OCI-LY3 (cell line): Measurements from ENCODE around the gene OR2C1.

Experiments
- EZH2phosphoT487 ChIP-seq: fragments of 200-600 bp; shearing (Covaris generic); IDR thresholded peaks from 2 replicates; pipeline ENCODE4 v1.6.1; 2018; ENCODE audit warnings: antibody characterized with exemption, mixed run types, low read depth
- TF ChIP-seq, protein P1 (sequence below): fragments of 200-600, 300-600 bp; sonication (generic); IDR thresholded peaks from 2 replicates; pipeline ENCODE4 v1.5.1; 2014; ENCODE audit warnings: antibody characterized with exemption, low read length, low read depth

DNA sequence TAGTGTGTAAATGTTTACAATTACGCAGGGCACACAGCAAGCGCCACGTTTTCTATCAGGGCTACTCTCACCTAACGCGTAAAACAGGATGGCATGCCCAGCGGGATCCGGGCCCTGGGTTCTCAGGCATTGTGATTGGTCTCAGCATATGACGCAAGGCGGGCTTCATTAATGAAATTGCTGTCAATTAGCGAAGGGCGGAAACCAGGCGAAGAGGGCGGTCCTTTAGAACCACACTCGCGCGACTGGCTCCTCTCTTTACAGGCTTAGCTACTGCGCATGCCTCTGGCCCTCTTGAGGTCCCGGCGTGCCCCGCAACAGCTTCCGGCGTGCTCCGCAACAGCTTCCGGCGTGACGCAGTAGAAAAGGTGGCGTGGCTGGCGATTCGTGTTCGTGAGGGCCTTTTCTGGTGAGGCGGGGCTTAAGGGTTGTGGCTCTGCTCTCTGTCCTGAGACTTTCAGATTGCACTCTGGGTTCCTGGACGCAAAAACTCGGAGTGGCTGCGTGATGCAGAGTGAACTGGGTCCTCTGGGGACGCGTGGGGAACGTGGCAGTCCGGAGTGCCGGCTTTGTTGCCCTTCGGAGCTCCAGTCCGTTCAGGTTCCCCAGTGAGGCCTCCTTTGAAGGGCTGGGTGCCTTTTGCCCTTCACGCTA, 9.2 kb downstream of the OR2C1 start:
- TF ChIP-seq, protein P1, sequence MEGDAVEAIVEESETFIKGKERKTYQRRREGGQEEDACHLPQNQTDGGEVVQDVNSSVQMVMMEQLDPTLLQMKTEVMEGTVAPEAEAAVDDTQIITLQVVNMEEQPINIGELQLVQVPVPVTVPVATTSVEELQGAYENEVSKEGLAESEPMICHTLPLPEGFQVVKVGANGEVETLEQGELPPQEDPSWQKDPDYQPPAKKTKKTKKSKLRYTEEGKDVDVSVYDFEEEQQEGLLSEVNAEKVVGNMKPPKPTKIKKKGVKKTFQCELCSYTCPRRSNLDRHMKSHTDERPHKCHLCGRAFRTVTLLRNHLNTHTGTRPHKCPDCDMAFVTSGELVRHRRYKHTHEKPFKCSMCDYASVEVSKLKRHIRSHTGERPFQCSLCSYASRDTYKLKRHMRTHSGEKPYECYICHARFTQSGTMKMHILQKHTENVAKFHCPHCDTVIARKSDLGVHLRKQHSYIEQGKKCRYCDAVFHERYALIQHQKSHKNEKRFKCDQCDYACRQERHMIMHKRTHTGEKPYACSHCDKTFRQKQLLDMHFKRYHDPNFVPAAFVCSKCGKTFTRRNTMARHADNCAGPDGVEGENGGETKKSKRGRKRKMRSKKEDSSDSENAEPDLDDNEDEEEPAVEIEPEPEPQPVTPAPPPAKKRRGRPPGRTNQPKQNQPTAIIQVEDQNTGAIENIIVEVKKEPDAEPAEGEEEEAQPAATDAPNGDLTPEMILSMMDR: no peak
- TF ChIP-seq EZH2phosphoT487: no peak
